HFFc6 (cell line): ENCODE data around the gene MRTFB. TPM values are rescaled to one million over a fixed set of nuclear protein-coding genes. Genes with fewer than 3 reads are reported as not detected.

Experiments used
- DNase-seq: peaks from one replicate; pipeline ENCODE4 v3.0.0-alpha.2; 2018
- H3K27ac Mint-ChIP-seq: 2 replicates; pipeline ENCODE4 v1.8.0; 2020; ENCODE audit warnings: mild to moderate bottlenecking, mixed read lengths
- H3K27me3 Mint-ChIP-seq: 2 replicates; pipeline ENCODE4 v1.8.0; 2021; ENCODE audit warnings: mild to moderate bottlenecking, moderate library complexity, mixed read lengths; ENCODE audit not compliant: insufficient read depth
- H3K36me3 Mint-ChIP-seq: 2 replicates; pipeline ENCODE4 v1.8.0; 2021; ENCODE audit warnings: low read depth, mixed read lengths
- H3K4me1 Mint-ChIP-seq: 2 replicates; pipeline ENCODE4 v1.8.0; 2020; ENCODE audit warnings: low read depth, mixed read lengths
- H3K4me3 Mint-ChIP-seq: 2 replicates; pipeline ENCODE4 v1.8.0; 2020; ENCODE audit warnings: mild to moderate bottlenecking, moderate library complexity, mixed read lengths
- H3K9me3 Mint-ChIP-seq: 2 replicates; pipeline ENCODE4 v1.8.0; 2020; ENCODE audit warnings: mild to moderate bottlenecking, mixed read lengths
- CTCF ChIP-seq: fragments of 200-600 bp; sonication (generic); IDR thresholded peaks from 2 replicates; pipeline ENCODE4 v1.5.0; 2021; ENCODE audit warnings: antibody characterized with exemption, mild to moderate bottlenecking
- total RNA-seq, 6 experiments: library from RNA; stranded (reverse); fragmentation: NEBNext Ultra II Directional; extraction: Animal tissue kit (Norgen Biotek cat#: 25700); gene quantifications; 2 replicates in 1 of 6; 3 replicates in 5 of 6; pipeline ENCODE4 v1.2.3, GENCODE V29; 2021

MRTFB gene
- total RNA-seq, 6 experiments from 2014 or later, result 10.3 to 16.9 (median 14.0) TPM

DNA sequence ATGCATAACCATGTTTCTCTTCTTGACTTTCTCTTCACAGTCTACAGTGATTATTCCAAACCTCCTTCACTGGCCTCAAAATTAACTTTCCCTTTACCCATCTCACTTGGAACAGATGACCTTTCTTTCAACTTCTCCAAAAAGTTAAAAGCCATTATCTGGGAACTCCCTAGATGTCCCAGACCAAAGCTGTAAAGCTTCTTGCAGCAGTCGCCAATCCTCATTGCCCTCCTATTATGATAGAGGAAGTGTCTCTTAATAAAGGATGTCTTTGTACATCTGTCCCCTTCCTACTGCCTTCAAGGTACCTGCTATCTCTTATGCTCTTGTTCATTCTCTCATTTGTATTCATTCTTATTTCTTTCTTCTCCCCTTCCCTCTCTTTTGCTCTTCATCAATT is 127.5 kb downstream of the MRTFB start:
- peaks cover 44% of the 10 kb centered on the region for H3K4me1 Mint-ChIP-seq
- TF ChIP-seq CTCF, result no peak
- H3K9me3 Mint-ChIP-seq, result no peaks in the 10 kb centered on the region
- peaks cover 6% of the 10 kb centered on the region; the same call in 1 of the 2 replicates for H3K36me3 Mint-ChIP-seq
- no peak overlapping the region for H3K4me3 Mint-ChIP-seq
- H3K27me3 Mint-ChIP-seq, result no peaks in the 10 kb centered on the region
- no peak overlapping the region for H3K27ac Mint-ChIP-seq
- DNase-seq, result no peak

DNA sequence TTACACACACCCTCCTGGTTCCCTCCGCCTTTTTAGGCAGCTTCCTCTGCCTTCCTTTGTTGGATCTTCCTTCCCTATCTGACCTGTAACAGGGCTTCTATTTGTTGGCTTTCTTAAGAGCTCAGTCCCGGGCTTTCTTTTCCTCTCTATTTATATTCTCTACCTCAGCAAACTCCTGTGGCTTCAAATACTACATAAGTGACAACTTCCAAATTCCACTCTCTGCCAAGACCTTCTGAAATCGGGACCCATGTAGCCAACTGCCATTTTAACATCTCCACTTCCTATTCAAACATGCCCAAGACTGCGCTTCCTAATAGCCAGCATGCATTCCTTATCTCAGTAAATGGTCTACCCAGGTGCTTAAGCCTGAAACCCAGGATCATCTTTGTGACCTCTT is 128.1 kb downstream of the MRTFB start:
- TF ChIP-seq CTCF, result no peak
- no peak for DNase-seq
- peaks cover 44% of the 10 kb centered on the region for H3K4me1 Mint-ChIP-seq
- H3K36me3 Mint-ChIP-seq, result peaks cover 6% of the 10 kb centered on the region; the same call in 1 of the 2 replicates
- H3K4me3 Mint-ChIP-seq, result no peak overlapping the region
- H3K27ac Mint-ChIP-seq, result no peak overlapping the region
- no peaks in the 10 kb centered on the region for H3K9me3 Mint-ChIP-seq
- no peaks in the 10 kb centered on the region for H3K27me3 Mint-ChIP-seq

GRCh38 chr16:14199624-14200023 is 128.5 kb downstream of the MRTFB start:
- H3K36me3 Mint-ChIP-seq, result peaks cover 6% of the 10 kb centered on the region; the same call in 1 of the 2 replicates
- no peak for TF ChIP-seq CTCF
- peak; percentile 10 for DNase-seq
- H3K9me3 Mint-ChIP-seq, result no peaks in the 10 kb centered on the region
- H3K27me3 Mint-ChIP-seq, result no peaks in the 10 kb centered on the region
- no peak overlapping the region for H3K27ac Mint-ChIP-seq
- peaks cover 44% of the 10 kb centered on the region for H3K4me1 Mint-ChIP-seq
- H3K4me3 Mint-ChIP-seq, result no peak overlapping the region

- Mint-ChIP-seq H3K4me3 (no peak overlapping the region), H3K36me3 (peaks cover 6% of the 10 kb centered on the region; the same call in 1 of the 2 replicates), H3K4me1 (peaks cover 33% of the 10 kb centered on the region), H3K27me3 (no peaks in the 10 kb centered on the region), H3K27ac (no peak overlapping the region), H3K9me3 (no peaks in the 10 kb centered on the region)
- DNase-seq, result no peak
- TF ChIP-seq CTCF, result no peak
These were observed 131.0 kb downstream of the MRTFB start for GRCh38 chr16:14202095-14202494.

DNA sequence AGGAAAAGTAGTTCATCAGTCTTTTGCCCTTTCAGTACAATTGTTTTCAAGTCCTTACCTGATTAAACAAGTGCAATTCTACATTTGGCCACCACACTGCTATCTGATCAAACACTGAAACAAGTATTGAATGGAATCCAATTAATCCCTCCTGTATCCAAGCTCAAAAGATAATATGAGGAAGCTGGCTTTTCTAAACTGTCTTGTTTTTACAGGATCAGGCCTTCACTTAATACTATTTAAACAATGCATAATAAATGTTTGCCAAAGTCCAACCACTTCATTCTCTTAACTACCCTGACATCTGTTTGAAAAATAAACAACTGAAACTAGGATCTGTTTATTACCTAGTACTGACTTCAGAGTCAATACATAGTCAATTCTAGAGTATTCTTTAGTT is 131.6 kb downstream of the MRTFB start:
- H3K4me3 Mint-ChIP-seq, result no peak overlapping the region
- H3K27me3 Mint-ChIP-seq, result no peaks in the 10 kb centered on the region
- H3K36me3 Mint-ChIP-seq, result peaks cover 6% of the 10 kb centered on the region; the same call in 1 of the 2 replicates
- TF ChIP-seq CTCF, result peak; percentile 69
- peaks cover 33% of the 10 kb centered on the region for H3K4me1 Mint-ChIP-seq
- DNase-seq, result no peak
- H3K27ac Mint-ChIP-seq, result no peak overlapping the region
- H3K9me3 Mint-ChIP-seq, result no peaks in the 10 kb centered on the region

- Mint-ChIP-seq H3K4me3 (no peak overlapping the region), H3K27me3 (no peaks in the 10 kb centered on the region), H3K9me3 (no peaks in the 10 kb centered on the region), H3K36me3 (peaks cover 6% of the 10 kb centered on the region; the same call in 1 of the 2 replicates), H3K27ac (no peak overlapping the region; the same call in 1 of the 2 replicates), H3K4me1 (peaks cover 33% of the 10 kb centered on the region)
- DNase-seq, result no peak
- TF ChIP-seq CTCF, result no peak
These were observed 132.0 kb downstream of the MRTFB start for GRCh38 chr16:14203166-14203565.
